Esophagus squamous epithelium (tissue), 4 donors: Measurements from ENCODE around the gene PHOSPHO1.

Experiments used
- POLR2A ChIP-seq, 4 donors: fragments of 450-650 bp; IDR thresholded peaks; one replicate each; pipeline ENCODE4 v1.6.1; 2017; ENCODE audit warnings: antibody characterized with exemption in 4 of 4, mild to moderate bottlenecking in 4 of 4, moderate library complexity in 3 of 4
- TF ChIP-seq, protein P1 (sequence below), 6 experiments: fragments of 450-650 bp in 4 of 6; fragments of 200-600 bp in 2 of 6; sonication (generic) in 2 of 6; IDR thresholded peaks; one replicate each; pipeline ENCODE4 v1.5.1; 2016 to 2019; ENCODE audit warnings: antibody characterized with exemption in 6 of 6, mild to moderate bottlenecking in 4 of 6, moderate library complexity in 4 of 6

DNA sequence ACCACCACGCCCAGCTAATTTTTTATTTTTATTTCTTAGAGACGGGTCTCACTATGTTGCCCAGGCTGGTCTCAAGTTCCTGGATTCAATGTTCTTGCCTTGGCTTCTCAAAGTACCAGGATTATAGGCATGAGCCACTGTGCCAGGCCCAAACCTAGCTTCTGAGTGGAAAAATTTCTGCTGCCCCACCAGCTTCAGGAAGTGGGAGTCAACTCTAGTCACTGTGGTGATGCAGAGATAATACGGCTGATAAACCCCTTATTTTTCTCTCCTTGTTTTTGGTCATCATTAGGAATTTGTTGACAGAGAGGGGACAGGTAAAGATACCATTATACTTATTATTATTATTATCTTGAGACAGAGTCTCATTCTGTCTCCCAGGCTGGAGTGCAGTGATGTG is 27.8 kb upstream of the PHOSPHO1 start:
- TF ChIP-seq, protein P1, sequence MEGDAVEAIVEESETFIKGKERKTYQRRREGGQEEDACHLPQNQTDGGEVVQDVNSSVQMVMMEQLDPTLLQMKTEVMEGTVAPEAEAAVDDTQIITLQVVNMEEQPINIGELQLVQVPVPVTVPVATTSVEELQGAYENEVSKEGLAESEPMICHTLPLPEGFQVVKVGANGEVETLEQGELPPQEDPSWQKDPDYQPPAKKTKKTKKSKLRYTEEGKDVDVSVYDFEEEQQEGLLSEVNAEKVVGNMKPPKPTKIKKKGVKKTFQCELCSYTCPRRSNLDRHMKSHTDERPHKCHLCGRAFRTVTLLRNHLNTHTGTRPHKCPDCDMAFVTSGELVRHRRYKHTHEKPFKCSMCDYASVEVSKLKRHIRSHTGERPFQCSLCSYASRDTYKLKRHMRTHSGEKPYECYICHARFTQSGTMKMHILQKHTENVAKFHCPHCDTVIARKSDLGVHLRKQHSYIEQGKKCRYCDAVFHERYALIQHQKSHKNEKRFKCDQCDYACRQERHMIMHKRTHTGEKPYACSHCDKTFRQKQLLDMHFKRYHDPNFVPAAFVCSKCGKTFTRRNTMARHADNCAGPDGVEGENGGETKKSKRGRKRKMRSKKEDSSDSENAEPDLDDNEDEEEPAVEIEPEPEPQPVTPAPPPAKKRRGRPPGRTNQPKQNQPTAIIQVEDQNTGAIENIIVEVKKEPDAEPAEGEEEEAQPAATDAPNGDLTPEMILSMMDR (IDR thresholded peaks at IDR 0.05), result no peak
- no peak for TF ChIP-seq POLR2A (IDR thresholded peaks at IDR 0.05)
